CD4-positive, alpha-beta T cell treated with Interleukin-10 for 1 hour (primary cell): Measurements from ENCODE around the gene SLC8B1.
"Not testable (repeated sequence)": the region's sequence is repeated elsewhere in the genome, so short reads cannot be mapped to it uniquely, and the experiment has no call there.

ENCODE experiments used
- DNase-seq: peaks from one replicate; pipeline ENCODE4 v3.0.0-alpha.2; 2020

Gene SLC8B1

GRCh38 chr12:113354192-113354591, 19.3 kb upstream of the SLC8B1 start:
- not testable (repeated sequence) for DNase-seq

DNA sequence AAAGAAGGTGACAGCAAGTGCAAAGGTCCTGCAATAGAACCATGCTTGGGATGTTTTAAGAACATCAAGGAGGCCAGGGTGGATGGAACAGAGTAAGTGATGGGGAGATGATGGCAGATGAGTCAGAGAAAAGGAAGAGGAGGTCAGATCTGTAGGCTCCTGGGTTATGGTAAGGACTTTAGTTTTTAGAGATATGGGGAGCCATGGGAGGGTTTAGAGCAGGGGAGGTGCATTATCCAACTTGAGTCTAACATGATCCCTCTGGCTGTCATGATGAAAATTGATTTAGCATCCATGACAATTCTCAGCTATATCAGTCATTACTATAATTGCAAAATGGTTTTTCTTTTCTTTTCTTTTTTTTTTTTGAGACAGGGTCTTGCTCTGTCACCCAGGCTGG, 16.2 kb upstream of the SLC8B1 start:
- no peak for DNase-seq

DNA sequence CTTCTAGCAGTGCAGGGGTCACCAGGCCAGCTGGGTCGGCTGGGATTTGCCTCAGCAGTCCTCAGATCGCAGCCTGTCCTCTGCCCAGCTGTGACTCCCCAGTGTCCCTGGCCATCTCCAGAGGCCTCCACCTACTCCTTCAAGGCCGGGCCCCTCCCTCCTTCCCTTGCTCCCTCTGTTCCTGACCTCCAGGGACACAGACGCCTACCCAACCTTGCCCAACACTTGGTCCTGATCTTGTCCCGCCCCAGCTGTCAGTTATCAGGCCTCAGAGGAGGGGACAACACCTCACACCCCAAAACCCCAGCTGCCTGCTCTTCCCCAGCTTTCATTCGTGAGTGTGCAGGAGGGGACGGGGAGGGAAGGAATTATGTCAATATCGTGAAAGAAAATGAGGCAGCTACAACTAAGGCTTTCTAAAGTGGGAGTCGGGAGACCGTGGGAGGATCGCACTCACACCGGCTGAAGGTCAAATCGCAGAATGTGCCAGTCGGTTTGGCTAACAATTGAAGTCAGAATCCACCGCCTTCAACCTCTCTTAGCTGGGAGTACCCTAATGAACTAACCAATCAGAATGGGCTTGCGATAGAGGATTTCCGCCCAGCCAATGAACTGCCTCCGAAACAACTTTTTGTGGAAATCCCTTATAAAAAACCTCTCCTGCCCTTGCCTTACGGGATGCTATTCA, 14.1 kb upstream of the SLC8B1 start:
- DNase-seq = no peak

DNA sequence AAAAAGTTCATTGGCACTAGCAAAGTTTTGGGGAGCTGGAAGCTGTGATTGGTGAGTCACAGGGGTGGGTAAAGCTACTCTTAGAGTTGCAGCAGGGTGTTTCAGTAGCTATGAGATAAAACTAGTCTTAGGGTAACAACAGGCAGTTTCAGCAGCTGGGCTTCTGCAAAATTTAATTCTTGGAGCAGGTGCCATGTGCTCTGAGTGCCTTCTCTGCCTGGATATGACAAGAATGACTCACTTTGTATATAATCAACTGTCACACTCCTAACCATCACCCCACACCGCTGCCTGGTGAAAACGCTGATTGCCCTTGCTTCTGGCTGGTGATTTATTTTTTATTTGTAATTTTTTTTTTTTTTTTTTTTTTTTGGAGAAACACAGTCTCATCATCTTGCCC, 13.0 kb upstream of the SLC8B1 start:
- no peak for DNase-seq

- no peak for DNase-seq
These were observed 12.2 kb upstream of the SLC8B1 start for GRCh38 chr12:113347107-113347506.

- no peak for DNase-seq
These were observed 11.4 kb upstream of the SLC8B1 start for GRCh38 chr12:113346353-113346752.

DNA sequence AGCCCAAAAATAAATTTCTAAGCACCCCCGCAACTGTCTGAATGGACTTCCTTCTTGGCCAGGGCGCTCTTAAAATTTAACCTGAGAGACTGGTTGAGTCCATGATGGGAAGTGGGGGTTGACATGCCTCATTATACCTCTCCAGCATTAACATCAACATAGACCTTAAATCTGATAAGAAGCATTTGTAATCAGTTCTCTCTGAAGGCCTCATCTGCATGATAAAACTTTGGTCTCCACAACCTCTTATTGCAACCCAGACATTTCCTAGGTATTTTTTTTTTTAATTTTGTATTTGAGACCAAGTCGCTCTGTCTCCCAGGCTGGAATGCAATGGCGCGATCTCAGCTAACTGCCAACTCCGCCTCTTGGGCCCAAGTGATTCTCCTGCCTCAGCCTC, 10.4 kb upstream of the SLC8B1 start:
- DNase-seq = no peak

- DNase-seq = no peak
These were observed 6.6 kb upstream of the SLC8B1 start for GRCh38 chr12:113341535-113341934.

DNA sequence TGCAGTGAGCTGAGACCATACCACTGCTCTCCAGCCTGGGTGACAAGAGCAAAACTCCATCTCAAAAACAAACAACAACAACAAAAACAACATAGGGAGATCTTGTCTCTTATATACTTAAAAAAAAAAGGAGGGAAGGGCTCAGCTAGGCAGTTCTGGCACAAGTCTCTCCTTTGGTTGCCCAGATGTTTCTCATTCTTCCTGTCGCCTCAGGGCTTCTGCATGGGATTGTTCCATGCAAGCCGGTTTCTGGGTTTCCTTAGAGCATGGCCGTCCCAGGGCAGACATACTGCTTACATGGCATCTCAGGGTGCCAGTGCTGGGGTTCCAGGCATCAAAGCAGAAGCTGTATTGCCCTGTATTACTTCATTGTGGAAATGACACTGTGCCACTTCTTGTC, 5.2 kb upstream of the SLC8B1 start:
- no peak for DNase-seq

- no peak for DNase-seq
These were observed 4.6 kb upstream of the SLC8B1 start for GRCh38 chr12:113339540-113339939.

DNA sequence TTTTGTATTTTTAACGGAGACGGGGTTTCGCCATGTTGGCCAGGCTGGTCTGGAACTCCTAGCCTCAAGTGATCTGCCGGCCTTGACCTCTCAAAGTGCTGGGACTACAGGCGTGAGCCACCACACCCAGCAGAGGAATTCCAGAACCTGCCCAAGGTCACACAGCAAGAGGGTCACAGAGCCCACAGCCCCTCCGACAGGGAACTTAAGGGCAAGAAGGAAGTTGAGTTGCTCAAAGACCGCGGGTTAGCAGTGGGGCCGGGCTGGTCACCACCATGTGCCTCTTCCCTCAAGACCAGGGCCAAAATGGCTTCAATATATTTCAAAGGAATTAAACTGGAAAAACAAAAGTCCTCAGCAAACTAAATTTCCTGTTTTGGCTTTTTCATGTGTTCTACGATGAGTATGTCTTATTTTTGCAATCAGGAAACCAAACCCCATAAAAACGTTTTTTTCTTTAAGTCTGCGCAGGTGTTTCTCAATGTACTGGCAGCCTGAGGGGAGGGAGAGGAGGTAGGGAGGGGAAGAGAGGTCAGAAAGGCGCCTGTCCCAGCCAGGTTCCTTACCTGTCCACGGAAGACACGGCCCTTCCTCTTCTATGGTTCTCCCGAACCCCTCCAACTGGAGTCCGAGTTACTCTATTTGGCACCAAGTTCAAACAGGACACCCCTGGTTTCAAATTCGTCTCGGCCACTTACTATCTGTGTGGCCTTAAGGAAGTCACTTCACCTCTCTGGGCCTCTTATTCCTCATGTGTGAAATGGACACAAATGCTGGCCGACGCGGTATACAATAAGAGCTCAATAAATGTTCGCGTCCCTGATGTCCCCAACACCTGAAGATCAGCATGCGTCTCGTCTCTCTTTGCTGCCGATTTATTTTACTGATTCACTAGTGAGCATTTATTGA, 778 bp downstream of the SLC8B1 start:
- DNase-seq = peak; percentile 32

DNA sequence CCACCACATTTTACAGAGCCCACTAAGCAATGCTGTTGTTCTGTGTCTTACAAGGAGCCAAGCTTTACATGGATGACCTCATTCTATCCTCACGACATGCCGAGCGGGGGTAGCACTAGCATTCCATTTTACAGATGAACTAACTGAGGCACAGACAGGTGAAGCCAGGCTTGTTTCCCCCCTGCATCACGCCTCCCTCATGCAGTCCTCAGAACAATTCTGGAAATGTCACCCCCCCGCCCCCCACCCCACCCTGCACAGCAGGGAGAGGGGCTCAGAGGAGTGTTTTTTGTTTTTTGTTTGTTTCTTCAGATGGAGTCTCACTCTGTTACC, 1.5 kb downstream of the SLC8B1 start:
- DNase-seq = no peak

DNA sequence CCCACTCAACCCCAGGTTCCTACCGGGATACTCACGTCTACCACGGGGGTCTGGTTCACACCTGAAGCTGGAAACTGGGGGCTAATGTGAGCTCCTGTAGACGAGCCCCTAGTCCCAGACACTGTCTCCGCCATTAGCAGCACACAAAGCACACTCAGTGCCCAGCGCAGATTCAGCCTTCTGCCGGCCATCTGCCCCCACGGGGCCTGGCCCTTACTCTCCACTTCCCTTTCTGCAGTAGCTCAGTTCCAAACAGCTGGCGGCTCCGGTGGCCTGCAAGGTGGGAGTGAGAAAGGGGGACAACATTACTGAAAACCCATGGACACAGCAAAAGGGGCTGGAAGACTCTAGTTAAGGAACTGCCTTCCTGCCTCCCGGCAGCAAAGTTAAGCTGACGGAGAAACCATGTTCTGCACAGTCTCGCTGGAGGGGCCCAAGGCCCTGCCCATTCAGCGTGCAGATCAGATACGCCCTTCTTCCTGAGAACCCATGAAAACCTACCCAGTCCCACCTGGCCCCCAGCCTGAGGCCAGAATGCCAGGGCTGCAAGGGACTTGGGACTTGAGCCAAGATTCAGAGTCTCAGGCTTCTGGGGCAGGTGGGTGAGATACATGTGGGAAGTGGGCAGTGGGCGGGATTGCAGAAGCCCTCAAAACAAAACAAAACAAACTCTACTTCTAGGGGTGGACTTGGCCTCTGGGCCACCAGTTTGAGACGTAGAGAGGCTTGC, 2.1 kb downstream of the SLC8B1 start:
- DNase-seq = no peak

DNA sequence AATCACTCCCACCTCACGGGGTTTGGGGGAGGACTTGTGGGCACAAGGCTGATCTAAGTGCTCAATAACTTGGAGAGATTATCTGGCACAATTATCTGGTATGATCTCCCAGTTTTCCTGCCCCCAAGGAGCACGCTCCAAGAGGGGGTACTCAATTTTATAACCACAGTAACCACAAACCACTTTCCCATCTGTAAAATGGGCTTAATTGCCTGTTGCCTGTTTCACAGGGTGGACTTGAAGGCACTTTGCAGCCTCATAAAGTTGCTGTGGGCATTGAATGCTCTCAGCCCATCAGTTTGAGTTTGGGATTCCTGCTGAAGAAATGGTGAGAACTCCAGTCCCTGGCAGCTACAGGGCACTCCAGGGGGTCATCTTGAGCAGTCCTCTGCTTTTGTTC, 4.4 kb downstream of the SLC8B1 start:
- DNase-seq = no peak

DNA sequence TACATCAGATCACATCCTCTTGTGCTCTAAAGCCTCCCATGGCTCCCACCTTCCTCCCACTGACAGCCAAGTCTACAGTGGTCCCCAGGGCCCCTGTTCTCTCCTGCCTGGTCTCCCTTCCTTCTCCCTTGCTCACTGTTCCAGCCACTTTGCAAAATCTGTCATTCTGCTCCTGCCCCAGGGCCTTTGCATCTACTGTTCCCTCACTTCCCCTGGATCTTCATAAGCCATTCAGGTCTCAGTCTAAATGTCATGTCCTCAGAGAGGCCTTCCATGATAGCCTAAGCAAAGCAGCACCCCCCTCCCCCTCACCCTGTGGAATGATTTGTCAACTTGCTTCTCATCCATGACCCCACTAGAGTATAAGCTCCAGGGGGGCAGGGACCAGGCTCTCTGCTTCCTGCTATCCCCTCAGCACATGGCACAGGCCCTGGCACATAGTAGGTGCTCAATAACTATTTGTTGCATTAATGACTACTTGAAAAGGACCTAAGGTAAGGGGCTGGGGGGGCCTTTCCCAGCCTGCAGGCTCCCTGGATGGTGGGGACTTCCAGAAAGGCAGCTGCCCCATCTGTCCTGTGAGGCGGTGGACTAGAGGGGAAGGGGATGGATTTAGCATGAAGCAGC, 5.0 kb downstream of the SLC8B1 start:
- DNase-seq = no peak

GRCh38 chr12:113329022-113329790, 5.7 kb downstream of the SLC8B1 start:
- DNase-seq = no peak

- DNase-seq = no peak
These were observed 6.5 kb downstream of the SLC8B1 start for GRCh38 chr12:113328368-113328889.

- no peak for DNase-seq
These were observed 8.0 kb downstream of the SLC8B1 start for GRCh38 chr12:113326775-113327395.

GRCh38 chr12:113325916-113326315, 9.0 kb downstream of the SLC8B1 start:
- DNase-seq = no peak

GRCh38 chr12:113322343-113322742, 12.6 kb downstream of the SLC8B1 start:
- no peak for DNase-seq

GRCh38 chr12:113320401-113320800, 14.5 kb downstream of the SLC8B1 start:
- no peak for DNase-seq
